IPS-15b (cell line): ENCODE measurements around the gene HLA-DPA1.
"Not testable (repeated sequence)": the region's sequence is repeated elsewhere in the genome, so short reads cannot be mapped to it uniquely, and the experiment has no call there.

Experiments
- H3K27me3 ChIP-seq: one replicate; pipeline ENCODE4 v1.6.1; 2013; ENCODE audit warnings: low read length; ENCODE audit not compliant: control insufficient read depth, insufficient read depth
- H3K36me3 ChIP-seq: one replicate; pipeline ENCODE4 v1.6.1; 2013; ENCODE audit warnings: low read length; ENCODE audit not compliant: control insufficient read depth, insufficient read depth
- H3K4me1 ChIP-seq: one replicate; pipeline ENCODE4 v1.6.1; 2013; ENCODE audit warnings: mild to moderate bottlenecking, low read length; ENCODE audit not compliant: control insufficient read depth, insufficient read depth
- H3K4me3 ChIP-seq: one replicate; pipeline ENCODE4 v1.5.1; 2013; ENCODE audit warnings: low read depth, low read length
- H3K9ac ChIP-seq: one replicate; pipeline ENCODE4 v1.6.1; 2013; ENCODE audit warnings: low read depth, mild to moderate bottlenecking, low read length
- H3K9me3 ChIP-seq: one replicate; pipeline ENCODE4 v1.6.1; 2013; ENCODE audit warnings: mild to moderate bottlenecking, low read length; ENCODE audit not compliant: control insufficient read depth, insufficient read depth

HLA-DPA1 gene

DNA sequence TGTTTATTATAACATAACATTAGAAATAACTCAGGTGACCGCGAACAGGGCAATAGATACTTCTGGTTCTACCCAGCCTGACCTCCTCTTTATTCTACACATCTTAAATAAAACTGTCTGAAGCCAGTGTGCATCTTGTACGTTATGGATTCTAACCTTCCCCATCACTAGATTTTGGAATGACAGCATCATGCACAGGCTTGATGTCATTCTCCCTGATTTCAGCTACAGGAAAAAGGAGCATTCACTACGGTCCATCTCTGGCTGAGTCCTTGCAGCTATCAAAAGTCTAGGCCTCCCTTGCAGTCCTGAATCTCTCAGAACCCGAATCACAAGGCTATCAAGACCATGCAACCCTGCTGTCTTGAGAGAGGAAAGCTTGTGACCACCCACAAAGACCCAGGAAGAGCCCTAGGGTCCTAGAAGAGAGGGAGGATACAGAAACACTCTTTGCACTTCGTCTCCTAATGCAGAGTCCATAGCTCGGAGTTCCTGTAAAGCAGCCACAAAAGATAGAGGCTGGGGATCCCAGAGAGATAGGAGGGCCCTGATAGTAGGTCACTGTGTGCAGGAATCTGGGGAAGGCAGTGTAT lies 845 bp downstream of the HLA-DPA1 start:
- no peak overlapping the region for H3K4me3 ChIP-seq
- H3K4me1 ChIP-seq, result no peaks in the 10 kb centered on the region
- no peaks in the 10 kb centered on the region for H3K9me3 ChIP-seq
- no peaks in the 10 kb centered on the region for H3K27me3 ChIP-seq
- no peaks in the 10 kb centered on the region for H3K36me3 ChIP-seq
- no peak overlapping the region for H3K9ac ChIP-seq

DNA sequence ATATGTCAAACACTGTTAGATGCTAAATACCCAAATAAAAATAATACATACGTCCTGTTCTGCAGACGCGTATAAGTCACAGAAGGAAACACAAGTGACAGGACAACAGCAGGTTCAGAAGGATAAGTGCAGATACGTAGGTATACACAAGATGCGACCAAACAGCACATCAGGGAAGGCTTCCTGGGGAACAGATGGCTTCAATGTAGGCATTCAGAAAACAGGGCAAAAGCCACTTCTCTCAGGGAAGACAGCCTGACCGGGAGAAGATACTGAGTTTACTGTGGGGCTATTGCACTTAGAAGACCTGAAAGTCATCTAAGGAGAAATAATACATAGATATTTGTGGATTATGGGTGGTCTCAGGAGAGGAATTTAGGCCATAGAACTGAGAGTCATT lies 1.9 kb downstream of the HLA-DPA1 start:
- Histone ChIP-seq H3K9me3 (no peaks in the 10 kb centered on the region), H3K9ac (no peak overlapping the region), H3K36me3 (no peaks in the 10 kb centered on the region), H3K27me3 (no peaks in the 10 kb centered on the region), H3K4me3 (no peak overlapping the region), H3K4me1 (no peaks in the 10 kb centered on the region)

DNA sequence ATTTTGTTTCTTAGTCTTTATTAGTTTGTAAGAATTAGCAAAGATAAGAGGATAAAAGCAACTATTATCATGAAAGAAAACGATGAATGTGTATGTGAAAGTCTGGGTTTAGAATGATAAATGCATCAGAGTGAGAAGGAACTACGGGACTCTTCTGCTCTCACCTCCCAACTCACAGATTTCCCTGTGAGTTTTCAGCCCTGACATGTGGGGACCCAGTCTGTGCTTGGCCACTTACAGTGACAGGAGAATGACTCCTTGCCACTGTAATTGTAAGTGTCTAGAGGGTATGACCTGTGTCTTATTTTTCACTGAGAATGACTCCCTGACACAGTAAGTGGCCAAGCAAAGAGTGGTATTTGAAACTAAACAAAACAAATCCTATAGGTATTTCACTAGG lies 2.5 kb downstream of the HLA-DPA1 start:
- Histone ChIP-seq H3K9ac (no peak overlapping the region), H3K4me3 (no peak overlapping the region), H3K27me3 (no peaks in the 10 kb centered on the region), H3K9me3 (no peaks in the 10 kb centered on the region), H3K4me1 (no peaks in the 10 kb centered on the region), H3K36me3 (no peaks in the 10 kb centered on the region)

DNA sequence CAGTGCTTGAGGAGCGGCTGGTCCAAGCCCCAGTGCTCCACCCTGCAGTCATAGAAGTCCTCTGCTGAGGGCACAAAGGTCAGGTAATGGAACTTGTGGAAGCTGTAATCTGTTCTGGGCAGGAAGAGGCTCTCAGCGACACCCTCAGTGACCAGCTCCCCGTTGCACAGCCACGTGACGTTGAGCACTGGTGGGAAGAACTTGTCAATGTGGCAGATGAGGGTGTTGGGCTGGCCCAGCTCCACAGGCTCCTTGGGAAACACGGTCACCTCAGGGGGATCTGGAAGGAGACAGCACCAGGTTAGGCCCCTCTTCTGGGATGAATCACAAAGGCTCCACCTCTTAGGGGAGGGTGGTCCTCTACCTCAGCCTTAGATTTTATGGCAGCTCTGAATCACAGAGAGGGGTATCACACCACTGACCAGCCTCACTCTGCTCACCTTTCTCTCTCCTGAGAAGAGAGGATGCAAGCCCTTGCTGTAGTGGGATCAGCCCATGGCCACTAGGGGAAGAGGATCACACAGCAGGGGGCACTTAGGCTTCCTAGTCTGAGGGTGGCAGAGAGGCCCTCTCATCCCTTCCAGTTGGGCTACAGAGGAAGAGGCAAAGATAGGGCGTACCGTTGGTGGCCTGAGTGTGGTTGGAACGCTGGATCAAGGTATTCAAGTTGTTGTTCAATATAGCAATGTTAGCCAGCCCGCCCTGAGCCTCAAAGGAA lies 4.3 kb downstream of the HLA-DPA1 start:
- Histone ChIP-seq H3K36me3 (no peaks in the 10 kb centered on the region), H3K9ac (no peak overlapping the region), H3K27me3 (no peaks in the 10 kb centered on the region), H3K9me3 (no peaks in the 10 kb centered on the region), H3K4me1 (no peaks in the 10 kb centered on the region), H3K4me3 (no peak overlapping the region)

DNA sequence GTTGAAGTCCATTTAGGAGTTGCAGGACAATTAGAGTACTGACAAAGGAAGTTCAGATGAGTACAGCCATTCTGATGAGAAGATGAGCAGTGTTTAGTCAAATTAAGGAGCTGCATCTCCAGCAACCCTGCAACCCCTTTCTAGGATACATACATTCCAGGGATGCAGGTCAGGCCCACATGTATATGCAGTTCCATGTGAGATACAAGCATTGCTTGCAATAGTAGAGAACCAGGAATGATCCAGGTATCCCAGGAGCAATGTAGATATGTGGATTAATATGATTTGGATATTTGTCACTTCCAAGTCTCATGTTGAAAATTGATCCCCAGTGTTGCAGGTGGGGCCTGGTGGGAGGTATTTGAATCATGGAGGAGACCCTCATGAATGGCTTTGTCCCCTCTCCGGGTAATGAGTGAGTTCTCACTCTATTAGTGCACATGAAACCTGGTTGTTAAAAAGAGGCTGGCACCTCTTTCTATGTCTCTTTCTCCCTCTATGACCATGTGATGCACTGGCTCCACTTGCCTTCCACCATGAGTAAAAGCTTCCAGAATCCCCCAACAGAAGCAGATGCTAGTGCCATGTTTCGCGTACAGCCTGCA lies 6.4 kb downstream of the HLA-DPA1 start:
- Histone ChIP-seq H3K36me3 (no peaks in the 10 kb centered on the region), H3K27me3 (no peaks in the 10 kb centered on the region)

DNA sequence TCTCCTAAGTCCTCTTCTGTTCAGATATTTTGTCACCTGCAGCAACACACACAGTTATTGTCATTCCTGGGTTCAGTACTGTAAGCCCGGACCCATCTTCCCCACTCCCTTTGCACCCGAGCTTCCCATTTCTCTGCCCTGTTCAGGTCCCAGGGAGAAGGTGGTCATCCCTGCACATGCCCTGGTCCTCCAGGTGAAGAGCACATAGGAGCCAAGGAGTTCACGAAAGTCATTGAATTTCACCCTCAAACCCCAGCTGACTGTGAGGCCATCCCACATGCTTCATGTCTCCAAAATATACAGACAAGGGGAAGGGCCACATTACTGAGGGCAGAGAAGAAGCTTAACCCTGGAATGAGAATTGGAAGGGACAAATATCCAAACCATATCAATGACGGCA lies 8.1 kb downstream of the HLA-DPA1 start:
- Histone ChIP-seq H3K9me3 (no peaks in the 10 kb centered on the region), H3K4me3 (no peak overlapping the region), H3K36me3 (no peaks in the 10 kb centered on the region), H3K9ac (no peak overlapping the region), H3K4me1 (no peaks in the 10 kb centered on the region), H3K27me3 (no peaks in the 10 kb centered on the region)

More for the DNA sequence above, 6.4 kb downstream of the HLA-DPA1 start:
- H3K4me1 ChIP-seq, result no peaks in the 10 kb centered on the region
- no peak overlapping the region for H3K9ac ChIP-seq
- no peaks in the 10 kb centered on the region for H3K9me3 ChIP-seq
- no peak overlapping the region for H3K4me3 ChIP-seq

DNA sequence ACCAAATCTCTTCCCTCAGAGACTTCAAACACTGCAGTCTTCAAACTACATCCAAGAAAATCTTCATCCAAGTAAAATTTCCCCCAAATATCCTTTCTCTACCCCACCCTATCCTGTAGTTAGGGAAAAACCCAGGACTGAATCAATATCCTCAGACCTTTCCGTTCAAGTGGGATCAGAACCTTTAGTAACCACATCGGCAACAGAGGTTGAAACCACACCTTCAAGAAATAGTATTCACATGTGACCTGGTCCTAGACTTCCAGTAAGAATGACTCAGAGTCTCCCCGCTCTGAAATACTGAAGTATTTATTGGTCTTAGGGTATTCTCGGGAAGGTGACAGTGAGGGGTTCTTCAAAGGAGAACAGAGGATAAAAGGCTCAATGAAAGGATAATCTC lies 8.7 kb downstream of the HLA-DPA1 start:
- Histone ChIP-seq H3K9me3 (no peaks in the 10 kb centered on the region), H3K9ac (no peak overlapping the region), H3K27me3 (no peaks in the 10 kb centered on the region), H3K36me3 (no peaks in the 10 kb centered on the region), H3K4me3 (no peak overlapping the region), H3K4me1 (no peaks in the 10 kb centered on the region)

DNA sequence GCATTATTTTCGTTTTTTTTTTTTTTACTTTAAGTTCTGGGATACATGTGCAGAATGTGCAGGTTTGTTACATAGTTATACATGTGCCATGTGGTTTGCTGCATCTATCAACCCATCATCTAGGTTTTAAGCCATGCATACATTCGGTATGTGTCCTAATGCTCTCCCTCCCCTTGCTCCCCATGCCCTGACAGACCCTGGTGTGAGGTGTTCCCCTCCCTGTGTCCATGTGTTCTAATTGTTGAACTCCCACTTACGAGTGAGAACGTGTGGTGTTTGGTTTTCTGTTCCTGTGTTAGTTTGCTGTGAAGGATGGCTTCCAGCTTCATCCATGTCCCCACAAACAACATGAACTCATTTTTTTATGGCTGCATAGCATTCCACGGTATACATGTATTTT lies 10.0 kb downstream of the HLA-DPA1 start:
- not testable (repeated sequence) for H3K9ac ChIP-seq, H3K27me3 ChIP-seq, H3K36me3 ChIP-seq, H3K9me3 ChIP-seq, H3K4me1 ChIP-seq, H3K4me3 ChIP-seq

DNA sequence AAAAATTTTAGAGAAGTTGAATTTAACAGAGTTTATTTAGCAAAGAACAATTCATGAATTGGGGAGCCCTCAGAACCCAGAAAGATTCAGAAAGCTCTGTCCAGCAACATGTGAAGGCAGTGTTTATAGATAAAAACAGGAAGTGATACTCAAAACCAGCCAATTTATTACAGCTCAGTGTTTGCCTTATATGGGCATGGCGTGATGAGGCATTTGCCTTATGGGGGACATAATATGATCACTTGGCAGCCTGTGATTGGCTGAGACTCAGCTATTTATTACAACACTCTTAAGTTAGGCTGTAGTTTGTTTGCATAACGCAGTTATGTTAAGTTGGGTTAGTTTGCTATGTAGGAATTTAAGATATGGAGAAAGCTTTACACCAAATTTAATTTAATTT lies 11.5 kb downstream of the HLA-DPA1 start:
- H3K36me3 ChIP-seq, result no peaks in the 10 kb centered on the region
- no peaks in the 10 kb centered on the region for H3K4me1 ChIP-seq
- H3K27me3 ChIP-seq, result no peaks in the 10 kb centered on the region
- H3K9me3 ChIP-seq, result no peaks in the 10 kb centered on the region
- H3K4me3 ChIP-seq, result no peak overlapping the region
- no peak overlapping the region for H3K9ac ChIP-seq

DNA sequence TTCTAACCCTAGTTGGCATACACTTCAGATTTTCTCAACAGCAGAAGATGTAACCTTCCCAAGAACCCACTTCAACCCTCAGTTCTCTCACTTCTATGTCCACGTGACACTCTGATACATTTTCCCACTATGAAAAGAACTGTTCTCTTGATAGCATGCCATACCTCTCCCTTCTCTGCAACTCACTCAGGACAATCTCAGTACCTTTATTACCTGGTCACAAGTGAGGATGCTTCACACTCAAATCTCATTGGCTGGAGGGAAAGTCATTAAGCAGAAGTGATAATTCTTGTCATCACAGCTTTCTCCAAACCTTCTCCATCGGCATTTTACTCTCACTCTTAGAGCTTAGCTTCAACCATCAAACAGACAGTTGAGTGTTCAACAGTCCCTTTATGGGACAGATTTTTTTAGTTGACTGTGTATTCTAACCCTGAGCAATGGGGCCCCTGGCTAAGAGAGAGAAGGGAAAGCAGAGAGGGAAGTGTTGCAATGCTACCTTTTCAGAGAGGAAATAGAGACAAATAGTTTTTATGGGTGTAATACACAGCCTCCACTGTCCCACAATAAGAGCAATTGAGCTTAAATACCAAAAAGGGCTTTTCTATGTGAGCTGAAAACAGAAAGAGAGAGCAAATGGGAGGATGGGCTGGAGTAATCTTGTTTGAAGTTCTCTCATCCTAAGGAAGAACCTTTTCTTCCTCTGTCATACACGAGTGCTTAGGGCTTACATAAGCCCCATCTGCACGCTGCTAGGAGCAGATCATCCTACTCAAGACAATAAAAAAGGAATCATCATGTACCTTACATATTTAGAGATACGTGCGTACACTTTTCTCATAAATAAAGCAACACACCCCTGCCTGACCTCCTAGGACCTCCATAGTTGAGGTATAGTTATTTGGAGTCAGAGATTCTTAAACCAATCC lies 16.0 kb downstream of the HLA-DPA1 start:
- no peaks in the 10 kb centered on the region for H3K36me3 ChIP-seq
- H3K4me3 ChIP-seq, result no peak overlapping the region
- no peak overlapping the region for H3K9ac ChIP-seq
- no peaks in the 10 kb centered on the region for H3K27me3 ChIP-seq
- no peaks in the 10 kb centered on the region for H3K9me3 ChIP-seq
- H3K4me1 ChIP-seq, result no peaks in the 10 kb centered on the region

DNA sequence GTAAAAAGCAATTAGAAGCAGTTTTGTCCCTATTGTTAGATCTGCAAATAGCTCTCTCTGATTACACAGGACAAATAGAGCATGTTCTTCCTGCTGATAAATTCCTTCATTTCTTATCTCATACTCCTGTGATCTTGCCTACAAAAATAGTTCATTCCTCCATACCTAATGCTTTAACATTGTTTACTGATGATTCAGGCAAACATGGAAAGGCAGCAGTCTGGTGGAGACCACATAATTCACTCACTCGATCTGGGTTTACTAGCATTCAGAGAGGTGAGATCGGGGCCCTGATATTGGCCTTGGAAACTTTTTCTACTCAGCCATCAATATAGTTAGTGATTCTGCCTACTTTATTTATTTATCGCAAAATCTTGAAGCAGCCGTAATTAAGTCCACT lies 20.2 kb downstream of the HLA-DPA1 start:
- no peak overlapping the region for H3K4me3 ChIP-seq
- H3K4me1 ChIP-seq, result peaks cover 9% of the 10 kb centered on the region
- H3K9ac ChIP-seq, result no peak overlapping the region
- no peaks in the 10 kb centered on the region for H3K36me3 ChIP-seq
- no peaks in the 10 kb centered on the region for H3K27me3 ChIP-seq
- no peaks in the 10 kb centered on the region for H3K9me3 ChIP-seq
